MCF 10A (cell line): Measurements from ENCODE around the gene LPIN1. TPM values are rescaled to one million over a fixed set of nuclear protein-coding genes. Genes with fewer than 3 reads are reported as not detected.
"Not testable (repeated sequence)": the region's sequence is repeated elsewhere in the genome, so short reads cannot be mapped to it uniquely, and the experiment has no call there.

ENCODE experiments used
- BruUV-seq: library from RNA; stranded (reverse); fragments of 400-500 nt; replicated peaks from 2 replicates; lab custom pipeline; 2021; lab: Mats Ljungman, UMichigan
- CTCF ChIA-PET: fragments of 300-600 bp; sonication (Branson Sonifier 250); formaldehyde crosslinking; extraction: SDS; loops from one replicate; lab custom pipeline; 2021; ENCODE audit warnings: antibody characterized with exemption, inconsistent platforms; lab: Yijun Ruan, JAX
- POLR2A ChIA-PET: fragments of 300-600, 350-650 bp; sonication (Branson Sonifier 250); formaldehyde crosslinking; extraction: SDS; loops from one replicate; lab custom pipeline; 2020; ENCODE audit warnings: antibody characterized with exemption, inconsistent platforms; lab: Yijun Ruan, JAX
- DNase-seq: peaks from one replicate; pipeline ENCODE4 v3.0.0-alpha.2; 2018; ENCODE audit not compliant: unreplicated experiment
- H3K27ac Mint-ChIP-seq: one replicate; pipeline ENCODE4 v1.8.0; 2022; ENCODE audit warnings: mild to moderate bottlenecking, low read depth, mixed read lengths; ENCODE audit not compliant: unreplicated experiment
- H3K27me3 Mint-ChIP-seq: one replicate; pipeline ENCODE4 v1.8.0; 2022; ENCODE audit warnings: mixed read lengths; ENCODE audit not compliant: insufficient read depth, unreplicated experiment
- H3K36me3 Mint-ChIP-seq: one replicate; pipeline ENCODE4 v1.8.0; 2022; ENCODE audit warnings: mild to moderate bottlenecking, moderate library complexity, mixed read lengths; ENCODE audit not compliant: insufficient read depth, unreplicated experiment
- H3K4me1 Mint-ChIP-seq: one replicate; pipeline ENCODE4 v1.8.0; 2022; ENCODE audit warnings: mixed read lengths; ENCODE audit not compliant: insufficient read depth, unreplicated experiment
- H3K4me3 Mint-ChIP-seq: one replicate; pipeline ENCODE4 v1.8.0; 2022; ENCODE audit warnings: mild to moderate bottlenecking, moderate library complexity, mixed read lengths; ENCODE audit not compliant: unreplicated experiment
- H3K9me3 Mint-ChIP-seq: one replicate; pipeline ENCODE4 v1.8.0; 2022; ENCODE audit warnings: mixed read lengths; ENCODE audit not compliant: unreplicated experiment
- intact Hi-C: fragments of 100-400 bp; cut with micrococcal nuclease; formaldehyde crosslinking; loops from 2 replicates; pipeline ENCODE4 v1.14.1; 2022
- total RNA-seq: library from RNA; stranded (reverse); gene quantifications from 2 replicates; pipeline ENCODE4 v1.2.3, GENCODE V29; 2022
- TF ChIP-seq, protein P1 (sequence below): fragments of 200-600 bp; IDR thresholded peaks from one replicate; pipeline ENCODE4 v1.8.0; 2022; ENCODE audit warnings: antibody characterized with exemption, mild to moderate bottlenecking; ENCODE audit not compliant: unreplicated experiment

The LPIN1 gene
- total RNA-seq, 1 experiment from 2014 or later: 65.7 TPM

DNA sequence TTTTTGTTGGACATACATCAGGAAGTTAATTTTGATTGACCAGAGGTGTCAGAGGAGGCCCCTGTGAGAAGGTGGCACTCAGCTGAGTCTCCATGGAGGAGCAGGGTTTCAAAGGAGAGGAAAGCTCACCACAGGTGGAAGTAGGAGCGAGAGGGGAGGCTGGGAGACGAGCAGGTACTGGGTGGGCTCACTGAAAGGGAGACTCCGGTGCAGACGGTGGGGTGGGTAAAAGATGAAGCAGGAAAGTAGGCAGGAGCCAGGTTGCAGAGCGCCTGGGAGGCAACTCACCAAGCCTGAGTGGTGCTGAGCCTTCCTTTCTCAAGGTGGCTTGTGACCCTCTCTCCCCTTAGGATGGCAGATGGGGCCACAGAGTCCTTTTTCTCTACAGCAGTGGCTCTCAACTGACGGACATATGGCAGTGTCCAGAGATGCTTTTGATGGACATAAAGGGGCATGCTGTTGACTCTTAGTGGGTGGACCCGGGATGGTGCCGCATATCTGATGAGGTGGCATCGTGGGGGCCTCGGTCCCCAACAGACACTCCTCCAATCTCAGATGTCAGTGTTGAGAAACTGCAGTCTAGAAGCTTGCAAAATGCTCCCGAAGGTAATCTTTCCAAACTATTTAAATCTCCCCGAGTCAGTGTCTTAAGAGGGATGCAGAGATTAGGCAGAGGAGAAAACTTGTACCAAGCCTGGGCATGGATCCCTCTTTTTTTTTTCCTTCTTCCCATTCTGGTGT, 64.0 kb downstream of the LPIN1 start:
- no peak for DNase-seq
- H3K4me3 Mint-ChIP-seq: no peak overlapping the region
- no peaks in the 10 kb centered on the region for H3K4me1 Mint-ChIP-seq
- CTCF ChIA-PET: interaction anchor here (0.6 to 1.0 kb wide), 3 partner anchors 19 to 46 kb away, joined by 3 to 5 read pairs (median 4); no protein-coding TSS in a partner anchor
- H3K27me3 Mint-ChIP-seq: no peaks in the 10 kb centered on the region
- POLR2A ChIA-PET: interaction anchor here (0.6 kb wide), 1 partner anchor 25 kb away, joined by 3 read pairs; no protein-coding TSS in a partner anchor
- no peak overlapping the region for H3K27ac Mint-ChIP-seq
- no TSS peak for BruUV-seq
- no peaks in the 10 kb centered on the region for H3K9me3 Mint-ChIP-seq
- intact Hi-C loops: no loop called here
- H3K36me3 Mint-ChIP-seq: peaks cover 100% of the 10 kb centered on the region
- TF ChIP-seq, protein P1, sequence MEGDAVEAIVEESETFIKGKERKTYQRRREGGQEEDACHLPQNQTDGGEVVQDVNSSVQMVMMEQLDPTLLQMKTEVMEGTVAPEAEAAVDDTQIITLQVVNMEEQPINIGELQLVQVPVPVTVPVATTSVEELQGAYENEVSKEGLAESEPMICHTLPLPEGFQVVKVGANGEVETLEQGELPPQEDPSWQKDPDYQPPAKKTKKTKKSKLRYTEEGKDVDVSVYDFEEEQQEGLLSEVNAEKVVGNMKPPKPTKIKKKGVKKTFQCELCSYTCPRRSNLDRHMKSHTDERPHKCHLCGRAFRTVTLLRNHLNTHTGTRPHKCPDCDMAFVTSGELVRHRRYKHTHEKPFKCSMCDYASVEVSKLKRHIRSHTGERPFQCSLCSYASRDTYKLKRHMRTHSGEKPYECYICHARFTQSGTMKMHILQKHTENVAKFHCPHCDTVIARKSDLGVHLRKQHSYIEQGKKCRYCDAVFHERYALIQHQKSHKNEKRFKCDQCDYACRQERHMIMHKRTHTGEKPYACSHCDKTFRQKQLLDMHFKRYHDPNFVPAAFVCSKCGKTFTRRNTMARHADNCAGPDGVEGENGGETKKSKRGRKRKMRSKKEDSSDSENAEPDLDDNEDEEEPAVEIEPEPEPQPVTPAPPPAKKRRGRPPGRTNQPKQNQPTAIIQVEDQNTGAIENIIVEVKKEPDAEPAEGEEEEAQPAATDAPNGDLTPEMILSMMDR: no peak

DNA sequence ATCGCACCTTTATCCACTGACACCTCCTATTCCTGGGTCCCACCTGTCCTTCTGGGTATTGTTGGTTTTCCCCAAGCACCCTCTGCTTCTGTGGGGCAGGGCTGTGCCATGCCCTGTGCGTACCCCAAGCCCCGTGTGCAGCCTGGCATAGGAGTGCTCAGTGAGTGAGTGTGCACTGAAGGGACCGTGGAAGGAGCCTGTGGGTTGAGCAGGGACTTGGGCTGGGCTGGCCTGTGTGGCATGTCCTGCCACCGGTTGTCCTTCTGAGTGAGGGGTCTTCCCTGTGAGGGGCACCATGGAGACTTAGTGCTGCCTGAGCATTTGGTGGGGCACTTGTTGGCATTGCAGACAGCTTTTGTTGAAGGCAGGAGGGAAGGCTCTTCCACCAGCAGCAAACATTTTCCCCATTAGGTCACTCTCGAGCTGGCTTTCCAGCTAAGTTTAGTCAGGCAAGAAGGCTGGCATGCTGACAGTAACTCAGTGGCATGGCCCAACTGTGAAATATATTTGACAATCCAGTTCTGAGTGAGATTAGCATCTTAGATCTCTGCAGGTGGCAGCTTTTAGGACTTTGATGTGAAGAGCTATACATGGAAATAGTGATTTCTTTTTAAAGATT, 64.7 kb downstream of the LPIN1 start:
- Mint-ChIP-seq H3K9me3 (no peaks in the 10 kb centered on the region), H3K27me3 (no peaks in the 10 kb centered on the region), H3K27ac (no peak overlapping the region), H3K36me3 (peaks cover 100% of the 10 kb centered on the region), H3K4me1 (no peaks in the 10 kb centered on the region), H3K4me3 (no peak overlapping the region)
- no TSS peak for BruUV-seq
- TF ChIP-seq, protein P1: no peak
- POLR2A ChIA-PET: no interaction called here
- DNase-seq: no peak
- CTCF ChIA-PET: interaction anchor here (0.6 to 1.1 kb wide), 2 partner anchors 21 to 1196 kb away, joined by 4 to 5 read pairs; no protein-coding TSS in a partner anchor
- intact Hi-C loops: no loop called here

DNA sequence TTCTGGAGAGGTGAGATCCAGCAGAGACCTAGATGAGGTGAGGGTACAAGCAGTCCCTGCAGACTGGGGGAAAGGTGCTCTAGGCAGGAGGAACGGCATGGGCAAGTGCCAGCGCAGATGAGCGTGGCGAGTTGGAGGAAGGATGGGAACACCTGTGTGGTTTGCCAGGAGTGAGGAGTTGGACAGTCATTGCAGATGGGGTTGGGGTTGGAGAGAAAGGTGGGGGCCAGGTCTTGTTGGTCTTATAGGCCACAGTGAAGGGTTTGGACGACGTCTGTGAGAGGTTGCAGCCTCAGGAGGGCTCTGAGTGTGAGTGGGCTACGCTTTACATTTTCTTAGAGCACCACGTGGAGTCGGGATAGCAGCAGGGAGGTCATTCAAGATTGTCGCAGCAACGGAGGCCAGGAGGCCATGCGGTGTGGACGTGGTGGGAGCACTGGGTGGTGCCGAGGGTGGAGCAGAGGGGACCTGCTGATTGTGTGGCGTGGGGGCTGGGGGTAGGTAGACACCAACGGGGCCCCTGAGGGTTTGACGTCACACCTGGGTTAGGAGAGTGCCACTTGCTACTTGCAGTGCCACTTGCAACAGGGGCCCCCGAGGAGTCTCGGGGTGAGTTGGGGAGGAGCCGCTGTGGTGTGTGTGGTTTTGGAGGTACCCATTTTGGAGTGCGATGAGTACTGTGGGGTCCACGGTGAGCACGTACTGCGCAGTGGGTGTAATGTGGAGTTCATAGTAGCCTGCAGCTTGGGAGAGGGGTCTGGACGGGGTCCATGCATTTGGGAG, 66.2 kb downstream of the LPIN1 start:
- Mint-ChIP-seq H3K9me3 (no peaks in the 10 kb centered on the region), H3K4me3 (no peak overlapping the region), H3K36me3 (peaks cover 100% of the 10 kb centered on the region), H3K27me3 (no peaks in the 10 kb centered on the region), H3K4me1 (no peaks in the 10 kb centered on the region), H3K27ac (no peak overlapping the region)
- ChIA-PET CTCF (no interaction called here), POLR2A (interaction anchor here (0.6 to 0.8 kb wide), 2 partner anchors 14 to 930 kb away, joined by 4 read pairs; no protein-coding TSS in a partner anchor)
- TF ChIP-seq, protein P1: no peak
- no TSS peak for BruUV-seq
- DNase-seq: no peak
- intact Hi-C loops: no loop called here

DNA sequence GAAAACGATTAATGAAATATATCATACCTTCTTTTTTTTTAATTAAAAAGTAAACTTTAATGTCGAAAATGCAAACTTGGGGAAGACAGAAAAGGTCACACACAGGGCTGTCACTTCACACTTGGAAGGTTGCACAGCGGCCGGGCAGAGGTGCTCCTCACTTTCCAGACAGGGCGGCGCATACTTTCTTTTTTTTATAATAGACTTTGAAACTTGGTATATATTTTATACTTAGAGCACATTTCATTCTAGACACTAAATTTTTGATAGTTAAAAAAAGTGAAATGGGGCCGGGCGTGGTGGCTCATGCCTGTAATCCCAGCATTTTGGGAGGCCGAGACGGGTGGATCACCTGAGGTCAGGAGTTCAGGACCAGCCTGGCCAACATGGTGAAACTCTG, 66.9 kb downstream of the LPIN1 start:
- H3K4me3 Mint-ChIP-seq, H3K27me3 Mint-ChIP-seq, DNase-seq, intact Hi-C loops, H3K27ac Mint-ChIP-seq, BruUV-seq, CTCF ChIA-PET, H3K4me1 Mint-ChIP-seq, H3K9me3 Mint-ChIP-seq, POLR2A ChIA-PET: not testable (repeated sequence)
- H3K36me3 Mint-ChIP-seq: peaks cover 98% of the 10 kb centered on the region
